HepG2 (cell line): ENCODE data around the gene CCNF. TPM values are rescaled to one million over a fixed set of nuclear protein-coding genes. Genes with fewer than 3 reads are reported as not detected.
A peak's percentile ranks its signal among the peaks of the same experiment; 100 is the strongest.

Experiments used
- BRF2 ChIP-seq: sonication (generic); formaldehyde crosslinking; IDR thresholded peaks from 2 replicates; pipeline ENCODE4 v1.8.1; 2022; ENCODE audit warnings: mild to moderate bottlenecking, missing genetic modification reagents
- CSRNP1 ChIP-seq: sonication (generic); formaldehyde crosslinking; IDR thresholded peaks from 2 replicates; pipeline ENCODE4 v1.8.1; 2023; ENCODE audit warnings: mild to moderate bottlenecking, missing genetic modification reagents
- ELK4 ChIP-seq: sonication (generic); formaldehyde crosslinking; IDR thresholded peaks from 2 replicates; pipeline ENCODE4 v1.9.0; 2021; ENCODE audit warnings: missing genetic modification reagents, borderline replicate concordance
- ETV5 ChIP-seq: IDR thresholded peaks from 2 replicates; pipeline ENCODE4 v1.6.1; 2018; ENCODE audit warnings: missing biosample characterization, missing genetic modification reagents, inconsistent platforms, borderline replicate concordance
- HNF4A ChIP-seq: sonication (generic); formaldehyde crosslinking; IDR thresholded peaks from 2 replicates; pipeline ENCODE4 v1.4.0; 2020; ENCODE audit warnings: missing genetic modification reagents
- KAT8 ChIP-seq: IDR thresholded peaks from 2 replicates; pipeline ENCODE4 v1.6.1; 2016; ENCODE audit warnings: missing genetic modification reagents, missing compliant biosample characterization
- NFYC ChIP-seq: IDR thresholded peaks from 2 replicates; pipeline ENCODE4 v1.6.1; 2016; ENCODE audit warnings: missing genetic modification reagents, missing compliant biosample characterization
- RNF2 ChIP-seq: fragments of 450-650 bp; conservative IDR thresholded peaks from 2 replicates; pipeline ENCODE4 v1.6.1; 2016; ENCODE audit warnings: low read depth
- RXRB ChIP-seq: IDR thresholded peaks from 2 replicates; pipeline ENCODE4 v1.6.1; 2016; ENCODE audit warnings: borderline replicate concordance, missing genetic modification reagents, missing compliant biosample characterization
- SP2 ChIP-seq: sonication (generic); formaldehyde crosslinking; IDR thresholded peaks from 2 replicates; pipeline ENCODE4 v1.5.1; 2020; ENCODE audit warnings: mild to moderate bottlenecking, missing genetic modification reagents
- TBX2 ChIP-seq: sonication (generic); formaldehyde crosslinking; IDR thresholded peaks from 2 replicates; pipeline ENCODE4 v1.5.0; 2020; ENCODE audit warnings: missing genetic modification reagents, mild to moderate bottlenecking, borderline replicate concordance
- TFE3 ChIP-seq: IDR thresholded peaks from 2 replicates; pipeline ENCODE4 v1.6.1; 2016
- ZFX ChIP-seq: sonication (generic); formaldehyde crosslinking; IDR thresholded peaks from 2 replicates; pipeline ENCODE4 v1.4.0; 2020; ENCODE audit warnings: mild to moderate bottlenecking, low read depth, missing genetic modification reagents, moderate library complexity
- ZFY ChIP-seq: sonication (generic); formaldehyde crosslinking; IDR thresholded peaks from 2 replicates; pipeline ENCODE4 v1.4.0; 2020; ENCODE audit warnings: missing genetic modification reagents
- ZKSCAN5 ChIP-seq: sonication (generic); formaldehyde crosslinking; IDR thresholded peaks from 2 replicates; pipeline ENCODE4 v1.5.1; 2020; ENCODE audit warnings: mild to moderate bottlenecking, missing genetic modification reagents
- ZNF264 ChIP-seq: sonication (generic); formaldehyde crosslinking; IDR thresholded peaks from 2 replicates; pipeline ENCODE4 v1.4.0; 2020; ENCODE audit warnings: missing genetic modification reagents
- ZSCAN21 ChIP-seq: sonication (generic); formaldehyde crosslinking; IDR thresholded peaks from 2 replicates; pipeline ENCODE4 v1.8.0; 2022; ENCODE audit warnings: mild to moderate bottlenecking, missing genetic modification reagents, moderate library complexity, borderline replicate concordance
- polyA plus RNA-seq, 8 experiments: library from polyadenylated mRNA; depleted of rRNA in 3 of 8; stranded (reverse) in 7 of 8; unstranded in 1 of 8; fragments of >200 nt; fragmentation: Illumina TruSeq in 4 of 8; extraction: Trizol in 4 of 8; gene quantifications; 2 replicates each; pipeline versions ENCODE4 v1.2.1 to v1.2.3, GENCODE V29; 2011 to 2016; ENCODE audit warnings: low read depth in 4 of 8, missing spikeins in 1 of 8, mixed read lengths in 1 of 8; ENCODE audit not compliant: insufficient read depth in 1 of 8
- total RNA-seq, 5 experiments: library from RNA; depleted of rRNA; stranded (reverse); fragments of >200 nt; fragmentation: Illumina TruSeq; extraction: Trizol; gene quantifications; 2 replicates each; pipeline ENCODE4 v1.2.3, GENCODE V29; 2016; ENCODE audit warnings: low read depth in 1 of 5
- TF ChIP-seq, protein P1 (sequence below): sonication (generic); formaldehyde crosslinking; conservative IDR thresholded peaks from 2 replicates; pipeline ENCODE4 v1.4.0; 2020; ENCODE audit warnings: missing genetic modification reagents
- TF ChIP-seq, protein P2 (sequence below): sonication (generic); formaldehyde crosslinking; IDR thresholded peaks from 2 replicates; pipeline ENCODE4 v1.8.0; 2022; ENCODE audit warnings: mild to moderate bottlenecking, missing genetic modification reagents, borderline replicate concordance

CCNF gene
- total and polyA plus RNA-seq, 2 of the 13 experiments (the other 11 are each of a cell fraction or from before 2014, with no cell fraction given), result 6.4 to 22.8 TPM

- TF ChIP-seq SP2 (CRISPR knock-in tag) (peak; percentile 83), RXRB (CRISPR knock-in tag) (0 out of 2 replicates have a peak, but pooled peaks have one; percentile 7), ZNF264 (CRISPR knock-in tag) (no peak), ELK4 (CRISPR knock-in tag) (no peak), ZFY (CRISPR knock-in tag) (peak; percentile 82), CSRNP1 (CRISPR knock-in tag) (no peak), HNF4A (CRISPR knock-in tag) (peak; percentile 43; the same call in 1 of the 2 replicates), ZKSCAN5 (peak; percentile 90), ZFX (CRISPR knock-in tag) (peak; percentile 81), ETV5 (peak; percentile 51; the same call in 1 of the 2 replicates), RNF2 (0 out of 2 replicates have a peak, but pooled peaks have one; percentile 22), NFYC (peak; percentile 79), TBX2 (peak; percentile 16; the same call in 1 of the 2 replicates), ZSCAN21 (CRISPR knock-in tag) (peak; percentile 92), KAT8 (CRISPR knock-in tag) (peak; percentile 50; the same call in 1 of the 2 replicates), BRF2 (peak; percentile 66; the same call in 1 of the 2 replicates), TFE3 (no peak)
- TF ChIP-seq, protein P1, sequence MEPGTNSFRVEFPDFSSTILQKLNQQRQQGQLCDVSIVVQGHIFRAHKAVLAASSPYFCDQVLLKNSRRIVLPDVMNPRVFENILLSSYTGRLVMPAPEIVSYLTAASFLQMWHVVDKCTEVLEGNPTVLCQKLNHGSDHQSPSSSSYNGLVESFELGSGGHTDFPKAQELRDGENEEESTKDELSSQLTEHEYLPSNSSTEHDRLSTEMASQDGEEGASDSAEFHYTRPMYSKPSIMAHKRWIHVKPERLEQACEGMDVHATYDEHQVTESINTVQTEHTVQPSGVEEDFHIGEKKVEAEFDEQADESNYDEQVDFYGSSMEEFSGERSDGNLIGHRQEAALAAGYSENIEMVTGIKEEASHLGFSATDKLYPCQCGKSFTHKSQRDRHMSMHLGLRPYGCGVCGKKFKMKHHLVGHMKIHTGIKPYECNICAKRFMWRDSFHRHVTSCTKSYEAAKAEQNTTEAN (CRISPR knock-in tag), result 0 out of 2 replicates have a peak, but pooled peaks have one; percentile 15
- TF ChIP-seq, protein P2, sequence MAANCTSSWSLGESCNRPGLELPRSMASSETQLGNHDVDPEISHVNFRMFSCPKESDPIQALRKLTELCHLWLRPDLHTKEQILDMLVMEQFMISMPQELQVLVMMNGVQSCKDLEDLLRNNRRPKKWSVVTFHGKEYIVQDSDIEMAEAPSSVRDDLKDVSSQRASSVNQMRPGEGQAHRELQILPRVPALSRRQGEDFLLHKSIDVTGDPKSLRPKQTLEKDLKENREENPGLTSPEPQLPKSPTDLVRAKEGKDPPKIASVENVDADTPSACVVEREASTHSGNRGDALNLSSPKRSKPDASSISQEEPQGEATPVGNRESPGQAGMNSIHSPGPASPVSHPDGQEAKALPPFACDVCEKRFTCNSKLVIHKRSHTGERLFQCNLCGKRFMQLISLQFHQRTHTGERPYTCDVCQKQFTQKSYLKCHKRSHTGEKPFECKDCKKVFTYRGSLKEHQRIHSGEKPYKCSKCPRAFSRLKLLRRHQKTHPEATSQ (CRISPR knock-in tag), result no peak
Measured at GRCh38 chr16:2459647-2460390, 30.6 kb downstream of the CCNF start, which contains the start of gene TEDC2 (continued).
